Activated naive CD8-positive, alpha-beta T cell treated with anti-CD3 and anti-CD28 coated beads for 36 hours (primary cell): Measurements from ENCODE around the gene GABRA5. TPM values are rescaled to one million over a fixed set of nuclear protein-coding genes. Genes with fewer than 3 reads are reported as not detected.

Source experiments
- DNase-seq: peaks from one replicate; pipeline ENCODE4 v3.0.0; 2021
- H3K27ac Mint-ChIP-seq: one replicate; pipeline ENCODE4 v1.8.0; 2022; ENCODE audit warnings: mild to moderate bottlenecking, moderate library complexity, mixed read lengths
- H3K27me3 Mint-ChIP-seq: one replicate; pipeline ENCODE4 v1.8.0; 2022; ENCODE audit warnings: mild to moderate bottlenecking, mixed read lengths
- H3K36me3 Mint-ChIP-seq: one replicate; pipeline ENCODE4 v1.8.0; 2021; ENCODE audit warnings: mild to moderate bottlenecking, mixed read lengths
- H3K4me1 Mint-ChIP-seq: one replicate; pipeline ENCODE4 v1.8.0; 2021; ENCODE audit warnings: mixed read lengths
- H3K4me3 Mint-ChIP-seq: one replicate; pipeline ENCODE4 v1.8.0; 2022; ENCODE audit warnings: mild to moderate bottlenecking, moderate library complexity, mixed read lengths
- H3K9me3 Mint-ChIP-seq: one replicate; pipeline ENCODE4 v1.8.0; 2022; ENCODE audit warnings: mixed read lengths
- total RNA-seq, 2 experiments: library from RNA; stranded (reverse); gene quantifications; one replicate each; pipeline ENCODE4 v1.2.3, GENCODE V29; 2021

GABRA5 gene
- total RNA-seq, 2 experiments from 2014 or later = not detected

GRCh38 chr15:26929588-26929987 lies 62.7 kb downstream of the GABRA5 start:
- no peaks in the 10 kb centered on the region for H3K36me3 Mint-ChIP-seq
- no peaks in the 10 kb centered on the region for H3K4me1 Mint-ChIP-seq
- H3K27ac Mint-ChIP-seq = no peak overlapping the region
- H3K4me3 Mint-ChIP-seq = no peak overlapping the region
- no peaks in the 10 kb centered on the region for H3K27me3 Mint-ChIP-seq
- H3K9me3 Mint-ChIP-seq = no peaks in the 10 kb centered on the region
- no peak for DNase-seq

- Mint-ChIP-seq H3K4me1 (no peaks in the 10 kb centered on the region), H3K27me3 (no peaks in the 10 kb centered on the region), H3K36me3 (no peaks in the 10 kb centered on the region), H3K27ac (no peak overlapping the region), H3K4me3 (no peak overlapping the region), H3K9me3 (no peaks in the 10 kb centered on the region)
- DNase-seq = no peak
These were observed 68.0 kb downstream of the GABRA5 start for GRCh38 chr15:26934848-26935247.

DNA sequence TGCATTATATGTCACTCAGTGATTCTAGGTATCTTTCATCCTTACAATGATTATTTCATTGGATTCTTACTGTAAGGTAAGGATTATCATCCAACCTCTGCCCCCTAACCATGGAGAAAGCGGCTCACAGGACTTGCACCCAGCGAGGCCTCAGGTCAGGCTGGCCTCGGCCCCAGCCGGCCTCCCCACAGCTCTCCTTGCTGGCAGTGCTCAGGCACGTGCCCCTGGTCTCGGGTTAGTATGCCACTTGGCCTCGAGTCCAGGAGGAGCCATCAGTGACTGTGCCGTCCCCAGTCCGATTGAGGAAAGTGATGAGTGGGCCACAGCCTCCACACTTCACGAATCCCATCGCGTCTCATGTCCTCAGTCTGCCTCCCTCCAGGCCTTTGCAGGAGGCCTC lies 68.5 kb downstream of the GABRA5 start:
- H3K27me3 Mint-ChIP-seq = no peaks in the 10 kb centered on the region
- DNase-seq = no peak
- H3K36me3 Mint-ChIP-seq = no peaks in the 10 kb centered on the region

GRCh38 chr15:26936502-26936901 lies 69.6 kb downstream of the GABRA5 start:
- Mint-ChIP-seq H3K36me3 (no peaks in the 10 kb centered on the region), H3K27me3 (no peaks in the 10 kb centered on the region), H3K4me3 (no peak overlapping the region), H3K9me3 (no peaks in the 10 kb centered on the region), H3K27ac (no peak overlapping the region), H3K4me1 (no peaks in the 10 kb centered on the region)
- no peak for DNase-seq

More for the DNA sequence above, 68.5 kb downstream of the GABRA5 start:
- H3K4me3 Mint-ChIP-seq = no peak overlapping the region
- no peaks in the 10 kb centered on the region for H3K9me3 Mint-ChIP-seq
- no peaks in the 10 kb centered on the region for H3K4me1 Mint-ChIP-seq
- no peak overlapping the region for H3K27ac Mint-ChIP-seq

- Mint-ChIP-seq H3K9me3 (no peaks in the 10 kb centered on the region), H3K27ac (no peak overlapping the region), H3K4me1 (no peaks in the 10 kb centered on the region), H3K27me3 (no peaks in the 10 kb centered on the region), H3K36me3 (no peaks in the 10 kb centered on the region), H3K4me3 (no peak overlapping the region)
- no peak for DNase-seq
These were observed 70.3 kb downstream of the GABRA5 start for GRCh38 chr15:26937134-26937533.

DNA sequence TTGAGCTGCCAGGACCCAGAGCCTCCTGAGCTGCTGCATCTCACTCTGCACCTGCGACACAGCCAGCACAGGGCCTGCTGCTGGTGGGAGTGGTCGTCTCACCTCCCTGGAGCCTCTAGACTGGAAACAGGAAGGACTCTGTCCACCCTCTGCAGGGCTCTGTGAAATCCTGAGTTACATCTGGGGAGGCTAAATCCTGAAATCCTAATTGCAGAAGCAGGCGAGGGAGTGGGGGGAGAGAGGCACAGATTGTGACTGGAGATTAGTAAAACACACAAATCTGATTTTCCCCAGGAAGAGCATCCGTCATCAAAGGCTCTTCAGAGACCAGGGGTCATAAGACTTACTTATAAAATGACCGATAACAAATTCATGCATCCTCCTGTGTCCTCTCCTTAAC lies 72.5 kb downstream of the GABRA5 start:
- no peak for DNase-seq
- Mint-ChIP-seq H3K4me1 (no peaks in the 10 kb centered on the region), H3K27ac (no peak overlapping the region), H3K36me3 (no peaks in the 10 kb centered on the region), H3K9me3 (no peaks in the 10 kb centered on the region), H3K4me3 (no peak overlapping the region), H3K27me3 (no peaks in the 10 kb centered on the region)

- Mint-ChIP-seq H3K4me1 (no peaks in the 10 kb centered on the region), H3K4me3 (no peak overlapping the region), H3K9me3 (no peaks in the 10 kb centered on the region), H3K27me3 (no peaks in the 10 kb centered on the region), H3K36me3 (no peaks in the 10 kb centered on the region), H3K27ac (no peak overlapping the region)
- DNase-seq = no peak
These were observed 74.6 kb downstream of the GABRA5 start for GRCh38 chr15:26941489-26941888.

DNA sequence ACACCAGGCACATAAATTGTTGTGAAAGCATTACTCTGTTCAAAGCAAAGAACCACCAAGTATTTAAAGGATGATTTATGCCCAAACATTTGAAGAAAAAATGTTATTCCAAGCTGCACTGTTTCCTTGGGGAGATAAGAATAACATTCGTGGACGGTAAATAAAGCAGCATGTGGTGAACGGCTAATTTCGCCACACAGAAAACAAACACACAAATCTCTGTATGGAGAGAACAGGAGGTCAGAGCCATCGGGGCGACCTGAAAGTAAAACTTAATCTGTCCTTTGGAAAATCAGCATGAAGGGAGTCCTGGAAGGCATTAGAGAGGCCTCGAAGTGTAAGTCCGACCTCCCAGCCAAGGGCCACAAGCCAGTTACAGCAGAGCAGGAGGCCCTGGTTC lies 77.0 kb downstream of the GABRA5 start:
- Mint-ChIP-seq H3K4me3 (no peak overlapping the region), H3K27ac (no peak overlapping the region), H3K36me3 (no peaks in the 10 kb centered on the region), H3K27me3 (no peaks in the 10 kb centered on the region), H3K4me1 (no peaks in the 10 kb centered on the region), H3K9me3 (no peaks in the 10 kb centered on the region)
- no peak for DNase-seq

DNA sequence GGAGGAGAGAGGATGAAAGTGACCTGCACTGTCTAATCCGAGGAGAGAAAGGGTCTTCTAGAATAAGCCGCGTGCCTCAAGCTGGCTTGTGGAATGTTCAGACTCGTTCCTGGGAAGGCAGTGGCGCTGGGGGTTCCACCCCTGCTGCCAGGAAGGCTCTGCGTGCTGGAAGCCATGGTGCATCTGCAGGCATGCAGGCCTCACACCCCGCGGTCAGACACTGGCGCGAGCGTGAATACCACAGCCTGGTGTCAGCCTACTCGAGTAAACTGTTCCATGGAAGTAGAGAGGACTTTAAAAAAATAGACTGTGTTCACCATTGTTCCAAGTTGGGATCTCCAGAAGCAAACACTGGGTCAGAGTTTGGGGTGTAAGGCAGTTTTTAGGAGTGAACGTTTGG lies 78.2 kb downstream of the GABRA5 start:
- no peaks in the 10 kb centered on the region for H3K9me3 Mint-ChIP-seq
- no peaks in the 10 kb centered on the region for H3K36me3 Mint-ChIP-seq
- no peak for DNase-seq
- no peaks in the 10 kb centered on the region for H3K27me3 Mint-ChIP-seq
- H3K4me1 Mint-ChIP-seq = no peaks in the 10 kb centered on the region
- no peak overlapping the region for H3K4me3 Mint-ChIP-seq
- no peak overlapping the region for H3K27ac Mint-ChIP-seq

DNA sequence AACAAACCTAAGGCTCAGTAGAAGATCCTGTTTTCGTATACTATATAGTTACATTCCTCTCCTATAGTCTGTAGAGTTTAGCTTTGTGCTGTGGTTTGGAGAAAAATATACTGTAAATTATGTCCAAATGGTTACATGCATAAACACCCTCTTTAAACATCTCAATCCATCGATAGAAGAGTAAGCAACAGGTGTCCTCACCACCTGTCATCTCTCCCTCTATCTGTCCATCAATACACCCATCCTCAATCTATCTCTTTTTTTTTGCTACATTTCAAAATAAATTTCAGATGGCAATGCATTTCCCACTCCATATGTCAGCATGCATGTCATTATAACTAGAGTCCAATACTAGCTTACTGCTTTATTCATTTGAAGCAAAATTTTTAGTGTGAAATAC lies 83.1 kb downstream of the GABRA5 start:
- Mint-ChIP-seq H3K4me1 (no peaks in the 10 kb centered on the region), H3K27ac (no peak overlapping the region), H3K36me3 (no peaks in the 10 kb centered on the region), H3K4me3 (no peak overlapping the region), H3K9me3 (peaks cover 11% of the 10 kb centered on the region), H3K27me3 (no peaks in the 10 kb centered on the region)
- no peak for DNase-seq

- H3K27me3 Mint-ChIP-seq = no peaks in the 10 kb centered on the region
- no peaks in the 10 kb centered on the region for H3K36me3 Mint-ChIP-seq
- H3K9me3 Mint-ChIP-seq = peaks cover 11% of the 10 kb centered on the region
- H3K4me3 Mint-ChIP-seq = no peak overlapping the region
- H3K27ac Mint-ChIP-seq = no peak overlapping the region
- no peaks in the 10 kb centered on the region for H3K4me1 Mint-ChIP-seq
- DNase-seq = no peak
These were observed 87.5 kb downstream of the GABRA5 start for GRCh38 chr15:26954403-26954802.

GRCh38 chr15:26967719-26968269 lies 100.9 kb downstream of the GABRA5 start:
- Mint-ChIP-seq H3K4me1 (no peaks in the 10 kb centered on the region), H3K4me3 (no peak overlapping the region), H3K27me3 (peaks cover 36% of the 10 kb centered on the region), H3K9me3 (peaks cover 1% of the 10 kb centered on the region), H3K27ac (no peak overlapping the region), H3K36me3 (no peaks in the 10 kb centered on the region)
- no peak for DNase-seq

DNA sequence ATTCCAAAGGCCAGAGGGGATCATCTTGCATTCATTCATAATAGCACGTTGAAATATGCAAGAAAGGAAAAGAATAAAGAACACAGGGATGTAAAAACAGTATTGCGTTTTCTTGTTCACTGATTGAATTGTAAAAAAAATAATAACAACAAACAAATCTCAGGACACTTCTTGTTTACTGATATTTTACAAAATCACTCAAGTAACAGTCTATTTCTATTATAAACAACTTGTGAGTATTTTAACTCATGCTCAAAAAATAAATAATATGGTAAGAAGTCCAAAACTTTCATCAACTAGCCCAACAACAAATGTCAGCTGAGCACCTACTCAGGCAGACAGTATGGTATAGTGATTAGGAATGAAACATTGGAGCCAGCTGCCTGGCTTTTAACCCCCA lies 101.9 kb downstream of the GABRA5 start:
- H3K9me3 Mint-ChIP-seq = peaks cover 1% of the 10 kb centered on the region
- peaks cover 37% of the 10 kb centered on the region for H3K27me3 Mint-ChIP-seq
- DNase-seq = no peak
- H3K36me3 Mint-ChIP-seq = no peaks in the 10 kb centered on the region
- H3K4me3 Mint-ChIP-seq = no peak overlapping the region
- no peaks in the 10 kb centered on the region for H3K4me1 Mint-ChIP-seq
- H3K27ac Mint-ChIP-seq = no peak overlapping the region

DNA sequence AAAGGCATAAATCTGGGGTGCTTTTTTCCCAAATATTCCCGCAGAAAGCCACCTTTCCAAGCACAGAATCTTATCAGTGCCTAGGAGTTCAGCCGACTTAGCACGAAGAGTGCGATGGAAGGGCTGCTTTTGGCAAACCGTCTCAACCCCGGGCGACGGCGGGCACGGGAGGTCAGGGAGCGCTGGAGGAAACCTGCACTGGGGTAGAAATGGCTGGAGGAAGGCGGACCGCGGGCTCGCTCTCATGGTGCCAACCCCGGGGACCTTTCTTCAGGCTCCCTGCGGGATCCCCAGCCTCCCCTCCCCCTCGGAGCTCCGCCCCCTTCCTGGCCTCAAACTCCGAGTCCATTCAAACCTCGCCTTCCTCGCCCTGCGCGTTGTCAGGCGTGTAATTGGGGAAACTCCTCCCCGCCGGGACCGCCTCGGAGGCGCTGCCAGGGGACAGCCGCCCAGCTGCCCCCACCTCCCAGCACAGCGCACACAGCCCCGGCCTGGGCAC lies 103.9 kb downstream of the GABRA5 start, which contains the start of gene GABRG3:
Gene GABRG3 (plus strand): TSS at position 470 of the 499 bp plus-strand sequence.
- no peak within 1 kb of the TSS for H3K4me3 Mint-ChIP-seq
- peaks cover 37% of the 10 kb centered on the region for H3K27me3 Mint-ChIP-seq
- no peaks in the 10 kb centered on the region for H3K36me3 Mint-ChIP-seq
- H3K27ac Mint-ChIP-seq = no peak within 1 kb of the TSS
- H3K4me1 Mint-ChIP-seq = no peaks in the 10 kb centered on the region
- DNase-seq = no peak
- H3K9me3 Mint-ChIP-seq = peaks cover 1% of the 10 kb centered on the region

DNA sequence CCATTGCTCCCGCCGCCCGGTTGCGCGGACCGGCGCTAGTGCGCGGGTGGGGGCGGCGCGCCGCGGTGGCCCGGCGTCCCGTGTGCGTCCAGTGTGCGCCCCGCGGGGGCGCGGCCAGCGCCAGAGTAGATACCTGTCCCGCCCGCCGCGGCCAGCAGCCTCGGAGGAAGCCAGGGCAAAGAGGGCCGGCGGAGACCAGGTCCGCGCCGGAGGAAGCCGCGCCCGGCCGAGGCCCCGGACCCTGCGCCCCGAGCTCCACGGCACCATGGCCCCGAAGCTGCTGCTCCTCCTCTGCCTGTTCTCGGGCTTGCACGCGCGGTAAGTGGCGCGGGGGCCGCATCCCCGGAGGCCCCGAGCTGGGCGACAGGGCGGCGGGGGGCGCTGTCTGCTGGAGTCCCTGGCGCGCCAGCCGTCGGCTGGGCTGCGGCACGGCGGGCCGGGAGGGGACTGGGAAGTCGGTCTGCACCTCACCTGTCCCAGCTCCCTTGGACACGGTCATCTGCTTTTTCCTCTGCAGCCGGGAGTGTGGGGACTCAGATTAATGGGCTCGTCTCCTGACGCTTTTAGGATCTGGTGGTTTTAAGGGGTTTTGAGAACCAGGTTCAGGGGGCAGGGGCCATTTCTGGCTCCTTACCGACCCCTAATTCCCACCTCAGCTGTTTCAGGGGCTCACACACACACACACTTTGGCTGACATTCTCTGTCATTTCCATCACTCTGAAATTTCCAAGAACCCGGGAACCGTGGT lies 104.6 kb downstream of the GABRA5 start:
- peaks cover 37% of the 10 kb centered on the region for H3K27me3 Mint-ChIP-seq
- DNase-seq = no peak
- peaks cover 1% of the 10 kb centered on the region for H3K9me3 Mint-ChIP-seq
- no peak overlapping the region for H3K4me3 Mint-ChIP-seq
- H3K36me3 Mint-ChIP-seq = no peaks in the 10 kb centered on the region
- no peaks in the 10 kb centered on the region for H3K4me1 Mint-ChIP-seq
- no peak overlapping the region for H3K27ac Mint-ChIP-seq

DNA sequence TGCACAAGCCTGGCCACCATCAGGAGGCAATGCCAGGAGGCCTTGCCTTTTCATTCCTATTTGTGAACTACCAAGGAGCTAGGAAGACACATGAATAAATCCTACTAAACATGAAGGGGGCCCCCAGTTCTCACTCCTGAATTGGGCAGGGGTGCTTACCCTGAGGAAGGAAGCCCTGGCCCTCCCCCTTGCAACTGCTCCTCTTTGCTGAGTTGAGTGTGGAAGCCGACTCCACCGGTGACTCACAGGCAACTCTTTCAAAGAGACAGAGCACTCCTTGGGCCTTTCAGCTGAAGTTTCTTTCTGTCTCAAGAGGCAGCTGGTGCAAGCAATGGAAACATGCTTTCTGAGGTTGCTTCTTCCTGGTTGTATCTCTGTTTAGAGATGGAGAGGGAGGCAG lies 105.8 kb downstream of the GABRA5 start:
- DNase-seq = no peak
- no peak overlapping the region for H3K4me3 Mint-ChIP-seq
- no peak overlapping the region for H3K27ac Mint-ChIP-seq
- H3K4me1 Mint-ChIP-seq = no peaks in the 10 kb centered on the region
- no peaks in the 10 kb centered on the region for H3K36me3 Mint-ChIP-seq
- peaks cover 37% of the 10 kb centered on the region for H3K27me3 Mint-ChIP-seq
- no peaks in the 10 kb centered on the region for H3K9me3 Mint-ChIP-seq
